Lower lobe of right lung (tissue), 2 donors: ENCODE data around the gene OR2T6. TPM values are rescaled to one million over a fixed set of nuclear protein-coding genes. Genes with fewer than 3 reads are reported as not detected.

Experiments
- ATAC-seq, 2 donors: fragments of 200-7000 bp; cut with Tn5 transposase; one replicate each; pipeline ENCODE4 v1.9.1; 2020 to 2022; ENCODE audit warnings: mild to moderate bottlenecking in 2 of 2, moderate library complexity in 2 of 2
- DNase-seq: peaks from one replicate; pipeline ENCODE4 v3.0.0-alpha.2; 2020
- H3K27ac ChIP-seq: fragments of 200-600 bp; one replicate; pipeline ENCODE4 v1.8.0; 2022
- H3K27me3 ChIP-seq: fragments of 200-600 bp; one replicate; pipeline ENCODE4 v1.8.0; 2022; ENCODE audit warnings: low read depth
- H3K36me3 ChIP-seq: fragments of 200-600 bp; one replicate; pipeline ENCODE4 v1.8.0; 2022; ENCODE audit warnings: mild to moderate bottlenecking
- H3K4me1 ChIP-seq: fragments of 200-600 bp; one replicate; pipeline ENCODE4 v1.8.0; 2022
- H3K4me3 ChIP-seq: fragments of 200-600 bp; one replicate; pipeline ENCODE4 v1.8.0; 2022; ENCODE audit warnings: mild to moderate bottlenecking
- H3K9me3 ChIP-seq: fragments of 200-600 bp; one replicate; pipeline ENCODE4 v1.8.0; 2022
- intact Hi-C: fragments of 100-400 bp; cut with DNase I; formaldehyde crosslinking; loops from one replicate; pipeline ENCODE4 v1.11.0; 2022
- total RNA-seq: library from RNA; stranded (reverse); fragmentation: NEBNext Ultra II Directional; extraction: Animal tissue kit (Norgen Biotek cat#: 25700); gene quantifications from one replicate; pipeline ENCODE4 v1.2.1, GENCODE V29; 2021
- TF ChIP-seq, protein P1 (sequence below): fragments of 200-600 bp; IDR thresholded peaks from one replicate; pipeline ENCODE4 v1.8.0; 2022; ENCODE audit warnings: antibody characterized with exemption, mild to moderate bottlenecking
- donor health status: DM: no; HTN: yes; CAD: no; lungs with severe emphysema.

Gene OR2T6
- total RNA-seq, 1 donor from 2014 or later = not detected

DNA sequence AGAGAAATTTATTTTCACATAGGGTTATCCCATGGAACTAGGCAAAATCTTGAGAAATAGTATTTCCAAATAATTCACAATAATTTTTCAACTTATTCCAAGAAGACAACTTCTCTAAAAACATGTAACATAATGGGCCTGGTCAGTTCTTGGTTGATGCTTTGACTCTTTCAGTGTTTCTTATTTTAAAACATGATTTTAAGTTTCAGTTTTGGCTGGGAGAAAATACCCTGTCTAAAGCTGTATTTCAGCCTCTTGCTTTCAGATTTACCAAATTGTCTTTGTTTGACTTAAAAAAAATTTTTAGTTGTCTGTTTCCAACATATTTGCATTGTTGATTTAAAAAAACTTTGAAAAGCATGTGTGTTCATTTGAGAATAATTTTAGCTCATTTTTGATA lies 8.9 kb upstream of the OR2T6 start:
- intact Hi-C loops = no loop called here
- H3K4me3 ChIP-seq = no peak overlapping the region
- no peaks in the 10 kb centered on the region for H3K4me1 ChIP-seq

DNA sequence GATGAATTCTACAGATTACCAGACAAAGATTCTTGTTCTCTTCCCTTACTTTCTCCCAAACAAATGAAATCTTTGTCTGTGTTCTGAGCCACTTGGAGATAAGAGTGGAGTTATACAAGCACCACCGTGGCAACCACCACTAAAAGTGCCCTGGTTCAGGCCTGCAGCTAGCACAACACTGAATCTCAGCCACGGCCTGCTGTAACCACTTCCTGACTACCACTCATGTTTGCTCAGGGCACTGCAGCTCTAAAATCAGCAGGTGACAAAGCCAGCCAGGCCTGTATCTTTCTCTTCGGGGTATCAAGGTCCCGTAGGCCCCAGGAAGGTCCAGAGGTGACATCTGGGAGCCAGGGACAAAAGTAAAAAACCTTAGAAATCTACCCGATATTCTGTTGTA lies 3.2 kb upstream of the OR2T6 start:
- DNase-seq (no peak), ATAC-seq (no peak)
- Histone ChIP-seq H3K36me3 (no peaks in the 10 kb centered on the region), H3K4me3 (no peak overlapping the region), H3K4me1 (no peaks in the 10 kb centered on the region), H3K27ac (no peak overlapping the region), H3K27me3 (no peaks in the 10 kb centered on the region), H3K9me3 (no peaks in the 10 kb centered on the region)
- intact Hi-C loops = no loop called here
- TF ChIP-seq, protein P1, sequence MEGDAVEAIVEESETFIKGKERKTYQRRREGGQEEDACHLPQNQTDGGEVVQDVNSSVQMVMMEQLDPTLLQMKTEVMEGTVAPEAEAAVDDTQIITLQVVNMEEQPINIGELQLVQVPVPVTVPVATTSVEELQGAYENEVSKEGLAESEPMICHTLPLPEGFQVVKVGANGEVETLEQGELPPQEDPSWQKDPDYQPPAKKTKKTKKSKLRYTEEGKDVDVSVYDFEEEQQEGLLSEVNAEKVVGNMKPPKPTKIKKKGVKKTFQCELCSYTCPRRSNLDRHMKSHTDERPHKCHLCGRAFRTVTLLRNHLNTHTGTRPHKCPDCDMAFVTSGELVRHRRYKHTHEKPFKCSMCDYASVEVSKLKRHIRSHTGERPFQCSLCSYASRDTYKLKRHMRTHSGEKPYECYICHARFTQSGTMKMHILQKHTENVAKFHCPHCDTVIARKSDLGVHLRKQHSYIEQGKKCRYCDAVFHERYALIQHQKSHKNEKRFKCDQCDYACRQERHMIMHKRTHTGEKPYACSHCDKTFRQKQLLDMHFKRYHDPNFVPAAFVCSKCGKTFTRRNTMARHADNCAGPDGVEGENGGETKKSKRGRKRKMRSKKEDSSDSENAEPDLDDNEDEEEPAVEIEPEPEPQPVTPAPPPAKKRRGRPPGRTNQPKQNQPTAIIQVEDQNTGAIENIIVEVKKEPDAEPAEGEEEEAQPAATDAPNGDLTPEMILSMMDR = no peak

More for the DNA sequence above, 8.9 kb upstream of the OR2T6 start:
- H3K9me3 ChIP-seq = no peaks in the 10 kb centered on the region
- H3K27me3 ChIP-seq = no peaks in the 10 kb centered on the region
- no peaks in the 10 kb centered on the region for H3K36me3 ChIP-seq
- TF ChIP-seq, protein P1 = no peak
- H3K27ac ChIP-seq = no peak overlapping the region
- ATAC-seq (no peak), DNase-seq (no peak)

DNA sequence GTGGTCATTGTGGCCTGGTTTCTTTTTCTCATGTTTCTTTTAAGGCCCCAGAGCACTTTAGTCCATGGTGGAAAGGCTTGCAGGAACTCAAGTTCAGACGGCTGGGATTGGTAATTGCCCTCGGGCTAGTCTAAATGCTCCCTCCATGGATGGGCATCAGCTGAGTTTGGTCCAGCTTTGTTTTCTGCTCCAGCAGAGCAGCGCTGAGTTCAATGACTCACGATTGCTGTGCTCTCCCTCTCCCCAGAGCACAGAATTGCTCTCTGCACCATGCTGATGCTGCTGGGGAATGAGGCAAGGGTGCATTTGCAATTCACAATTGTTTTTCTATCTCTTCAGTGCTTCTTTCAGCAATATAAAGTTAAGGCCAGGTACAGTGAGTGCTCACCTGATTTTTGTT lies 1.8 kb upstream of the OR2T6 start:
- TF ChIP-seq, protein P1 = no peak
- Histone ChIP-seq H3K27me3 (no peaks in the 10 kb centered on the region), H3K36me3 (no peaks in the 10 kb centered on the region), H3K27ac (no peak overlapping the region), H3K9me3 (no peaks in the 10 kb centered on the region), H3K4me3 (no peak overlapping the region), H3K4me1 (no peaks in the 10 kb centered on the region)
- ATAC-seq = no peak
- intact Hi-C loops = no loop called here
- no peak for DNase-seq

DNA sequence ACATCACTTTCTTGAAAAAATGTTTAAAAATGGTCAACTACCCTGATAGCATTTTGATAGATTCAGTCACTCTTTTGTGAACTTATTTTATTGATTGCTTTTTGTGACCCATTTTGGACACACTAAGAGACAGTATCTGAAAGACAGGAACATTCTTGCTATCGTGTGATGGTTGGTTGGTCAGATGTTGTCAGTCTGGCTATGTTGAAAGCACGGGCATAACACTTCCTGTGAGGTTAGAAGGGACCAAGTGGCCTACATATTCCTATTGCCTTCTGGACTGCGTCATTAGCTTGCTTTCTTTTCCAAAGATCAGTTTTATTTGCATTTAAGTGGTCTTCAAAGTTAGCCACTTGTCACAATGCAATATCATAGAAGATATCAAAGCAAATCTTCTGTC lies 1.4 kb downstream of the OR2T6 start:
- Histone ChIP-seq H3K4me3 (no peak overlapping the region), H3K36me3 (no peaks in the 10 kb centered on the region), H3K4me1 (no peaks in the 10 kb centered on the region), H3K27ac (no peak overlapping the region), H3K9me3 (no peaks in the 10 kb centered on the region), H3K27me3 (no peaks in the 10 kb centered on the region)
- TF ChIP-seq, protein P1 = no peak
- ATAC-seq (no peak), DNase-seq (no peak)
- intact Hi-C loops = no loop called here

DNA sequence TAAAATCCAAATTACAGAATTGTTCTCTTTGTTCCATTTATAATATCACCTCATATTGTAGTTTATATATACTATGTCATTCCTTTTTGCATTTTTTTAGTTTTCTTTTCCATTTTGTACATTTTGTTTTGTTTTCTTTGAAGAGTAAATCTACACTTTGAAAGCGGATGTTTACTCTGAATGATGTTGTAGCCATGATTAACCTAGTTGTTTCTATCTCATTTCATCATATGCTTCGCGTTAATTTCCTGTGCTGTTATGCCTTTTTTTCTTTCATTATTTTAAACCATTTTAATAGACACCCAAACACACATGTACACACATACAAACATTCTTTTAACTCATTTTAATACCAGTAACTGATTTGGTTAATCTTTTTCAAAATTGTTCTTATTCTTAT lies 5.3 kb downstream of the OR2T6 start:
- no peak for DNase-seq
- TF ChIP-seq, protein P1 = no peak
- Histone ChIP-seq H3K36me3 (no peaks in the 10 kb centered on the region), H3K27ac (no peak overlapping the region), H3K27me3 (no peaks in the 10 kb centered on the region), H3K9me3 (no peaks in the 10 kb centered on the region), H3K4me3 (no peak overlapping the region), H3K4me1 (no peaks in the 10 kb centered on the region)
- intact Hi-C loops = no loop called here
- ATAC-seq = no peak

DNA sequence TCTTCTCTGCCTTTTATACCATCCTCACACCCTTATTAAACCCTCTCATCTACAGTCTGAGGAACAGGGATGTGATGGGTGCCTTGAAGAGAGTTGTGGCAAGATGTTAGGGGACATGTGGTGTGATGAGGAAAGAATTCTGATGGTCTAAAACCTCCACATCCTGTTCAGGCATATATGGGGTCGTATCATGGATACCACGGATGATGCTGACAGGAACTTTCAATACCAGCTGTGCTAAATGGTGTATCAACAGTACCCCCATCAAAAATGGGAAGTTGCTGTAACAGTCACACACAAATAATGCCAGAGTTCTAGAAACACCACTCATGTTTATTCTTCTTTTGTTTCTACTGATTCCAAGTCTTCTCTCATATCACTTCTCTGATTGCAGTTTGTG lies 12.9 kb downstream of the OR2T6 start:
- Histone ChIP-seq H3K27me3 (no peaks in the 10 kb centered on the region), H3K27ac (no peak overlapping the region), H3K36me3 (no peaks in the 10 kb centered on the region), H3K4me3 (no peak overlapping the region), H3K9me3 (no peaks in the 10 kb centered on the region), H3K4me1 (no peaks in the 10 kb centered on the region)
- ATAC-seq = no peak
- DNase-seq = no peak
- TF ChIP-seq, protein P1 = no peak
- intact Hi-C loops = no loop called here
